ENCODE data around the gene SRSF8.
A peak's percentile ranks its signal among the peaks of the same experiment; 100 is the strongest.
"Not testable (repeated sequence)": the region's sequence is repeated elsewhere in the genome, so short reads cannot be mapped to it uniquely, and the experiment has no call there.

Gene SRSF8

DNA sequence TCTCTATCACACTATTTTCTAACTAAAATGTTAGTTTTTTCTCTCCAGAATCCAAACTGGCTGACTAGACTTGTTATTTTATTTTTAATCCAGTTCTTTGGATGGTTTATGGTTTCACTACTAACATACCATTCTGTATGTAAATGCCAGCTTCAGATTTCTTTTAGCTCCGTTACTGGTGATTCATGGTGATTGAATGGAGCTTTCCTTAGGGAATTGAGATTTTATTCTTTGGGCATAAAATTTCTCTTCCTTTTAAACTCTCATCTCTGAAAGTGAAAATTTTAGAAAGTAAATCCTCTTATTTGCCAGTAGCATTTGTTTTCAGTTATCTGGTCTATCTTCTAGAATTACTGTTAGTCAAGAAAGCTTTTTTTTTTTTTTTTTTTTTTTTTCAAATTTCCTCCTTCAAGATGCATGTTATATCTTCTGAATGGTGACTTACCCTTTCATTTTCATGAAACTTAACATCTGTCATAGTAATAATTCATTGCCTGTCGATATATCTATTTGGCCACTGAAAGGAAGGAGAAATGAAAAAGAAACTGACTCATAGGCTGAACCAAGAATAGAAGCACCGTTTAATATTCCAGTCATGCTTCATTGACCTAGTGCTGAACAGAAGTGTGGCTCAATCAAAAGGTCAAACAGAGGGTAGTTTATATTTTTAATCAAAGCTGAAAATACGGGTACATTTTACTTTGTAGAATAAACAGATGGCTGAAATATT is 29.3 kb downstream of the SRSF8 start:
- DNase-seq (ENCODE audit: low read depth, low spot score) = peak; percentile 78

DNA sequence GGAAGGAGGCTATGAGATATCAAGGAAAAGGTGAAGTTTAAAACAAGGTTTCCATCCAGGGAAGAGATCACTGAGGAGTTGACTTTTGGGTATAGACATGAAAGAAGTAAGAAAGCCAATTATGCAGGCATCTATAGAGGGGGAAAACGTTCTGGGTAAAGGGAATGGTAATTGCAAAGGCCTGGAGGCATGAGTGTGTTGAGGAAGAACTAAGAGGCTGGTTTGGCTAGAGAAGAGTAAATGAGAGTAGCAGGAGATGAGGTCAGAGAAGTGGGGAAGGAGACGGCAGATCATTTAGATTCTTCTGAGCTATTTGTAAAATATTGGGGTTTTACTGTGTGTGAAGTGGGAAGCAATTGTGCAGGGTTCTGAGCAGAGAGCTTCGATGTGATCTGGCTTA is 30.5 kb downstream of the SRSF8 start:
- no peak for DNase-seq (ENCODE audit: low read depth, low spot score)

DNA sequence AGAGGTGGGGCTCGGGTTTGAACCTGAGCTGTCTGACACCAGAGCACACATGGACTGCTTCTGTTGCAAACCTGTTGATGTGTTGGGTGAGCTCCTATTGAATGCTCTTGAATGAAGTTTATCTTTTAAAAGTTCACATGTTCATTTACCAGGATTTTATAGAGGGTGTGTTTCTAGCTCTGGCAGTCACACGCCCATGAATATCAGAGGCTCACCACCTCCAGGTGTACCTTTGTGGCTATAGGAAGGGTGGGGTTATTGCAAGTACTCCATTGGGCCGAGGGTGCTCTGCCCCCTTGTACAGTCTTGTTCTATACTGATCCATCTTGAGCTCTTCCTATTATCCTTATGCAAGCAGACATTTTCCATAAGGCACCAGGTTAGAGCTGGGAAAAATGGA is 32.1 kb downstream of the SRSF8 start:
- DNase-seq (ENCODE audit: low read depth, low spot score) = no peak

DNA sequence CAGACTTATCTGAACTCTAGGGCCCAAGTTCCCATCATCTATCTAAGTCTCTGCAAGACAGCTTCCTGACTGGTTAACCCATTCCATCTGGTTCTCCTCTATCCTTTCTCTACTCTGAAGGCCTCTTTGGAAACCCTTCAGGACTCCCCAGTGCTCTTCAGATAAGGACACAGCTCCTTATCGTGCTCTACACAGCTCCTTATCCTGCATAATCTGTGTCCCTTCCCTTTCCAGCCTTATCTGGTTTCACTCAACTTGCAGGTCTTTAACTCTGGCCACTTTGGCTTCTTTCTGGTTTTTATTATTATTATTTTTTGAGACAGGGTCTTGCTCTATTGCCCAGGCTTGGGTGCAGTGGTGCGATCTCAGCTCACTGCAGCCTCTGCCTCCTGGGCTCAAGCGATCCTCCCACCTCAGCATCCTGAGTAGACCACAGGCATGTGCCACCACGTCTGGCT is 33.5 kb downstream of the SRSF8 start:
- DNase-seq (ENCODE audit: low read depth, low spot score) = no peak

DNA sequence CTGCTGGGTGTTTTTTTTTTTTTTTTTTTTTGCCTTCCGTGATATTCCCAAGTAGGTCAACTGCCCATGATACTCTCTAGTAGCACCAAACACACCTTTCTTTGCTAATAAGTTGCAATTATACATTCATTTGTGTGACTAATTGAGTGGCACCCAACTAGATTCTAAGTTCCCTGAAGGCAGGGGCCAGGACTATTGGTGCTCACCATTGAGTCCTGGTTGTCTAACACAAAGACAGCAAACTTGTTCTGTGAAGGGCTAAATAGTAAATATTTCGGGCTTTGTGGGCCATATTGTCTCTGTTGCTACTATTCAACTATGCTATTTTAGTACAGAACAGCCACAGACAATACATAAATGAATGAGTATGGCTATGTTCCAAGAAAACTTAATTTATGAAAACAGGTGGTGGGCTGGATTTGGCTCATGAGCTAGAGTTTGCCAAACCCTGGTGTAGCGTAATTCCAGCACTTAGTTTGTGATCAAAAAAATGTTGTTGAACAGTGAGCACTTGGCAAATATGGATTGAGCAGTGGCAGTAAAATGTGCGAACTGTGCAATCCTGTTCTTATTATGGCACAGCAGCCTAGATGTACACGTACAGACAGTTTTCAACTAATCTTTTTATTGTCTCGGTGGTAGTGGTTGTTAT is 34.3 kb downstream of the SRSF8 start:
- no peak for DNase-seq (ENCODE audit: low read depth, low spot score)

DNA sequence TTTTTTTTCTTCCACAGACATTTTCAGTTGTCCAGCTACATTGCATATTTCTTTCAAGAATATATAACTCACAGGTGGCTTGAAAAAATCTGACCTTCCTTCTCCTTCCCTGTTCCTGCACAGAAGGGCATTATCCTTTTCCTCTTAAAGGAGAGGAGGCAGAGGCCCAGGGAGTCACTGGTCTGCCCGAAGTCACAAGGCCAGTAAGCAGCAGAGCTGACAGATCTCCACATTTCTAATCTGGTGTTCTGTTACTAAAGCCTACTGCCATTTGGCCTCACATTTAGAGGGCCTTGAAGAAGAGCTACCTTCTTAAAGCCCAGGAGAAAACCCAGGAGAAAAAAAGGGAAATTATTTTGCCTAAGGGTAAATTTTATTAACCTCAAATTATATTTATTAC is 35.2 kb downstream of the SRSF8 start:
- no peak for DNase-seq (ENCODE audit: low read depth, low spot score)

DNA sequence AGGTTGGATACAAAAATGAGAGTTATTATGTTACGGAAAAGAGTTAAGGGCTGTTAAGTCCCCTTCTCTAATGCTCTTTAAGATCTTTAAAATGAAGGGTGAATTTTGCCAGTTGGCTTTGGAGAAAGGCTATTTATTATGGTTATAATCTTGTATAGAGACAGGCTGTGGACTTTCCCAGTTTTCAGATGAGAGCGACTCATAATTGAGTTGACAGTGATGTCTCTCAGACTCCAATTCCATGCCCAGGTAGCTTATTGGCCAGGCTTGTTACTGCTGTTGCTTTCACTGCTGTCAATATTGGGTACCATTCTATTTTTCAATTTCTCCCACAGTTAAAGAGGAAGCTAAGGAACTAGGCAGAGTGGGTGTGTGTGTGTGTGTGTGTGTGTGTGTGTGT is 36.0 kb downstream of the SRSF8 start:
- no peak for DNase-seq (ENCODE audit: low read depth, low spot score)

DNA sequence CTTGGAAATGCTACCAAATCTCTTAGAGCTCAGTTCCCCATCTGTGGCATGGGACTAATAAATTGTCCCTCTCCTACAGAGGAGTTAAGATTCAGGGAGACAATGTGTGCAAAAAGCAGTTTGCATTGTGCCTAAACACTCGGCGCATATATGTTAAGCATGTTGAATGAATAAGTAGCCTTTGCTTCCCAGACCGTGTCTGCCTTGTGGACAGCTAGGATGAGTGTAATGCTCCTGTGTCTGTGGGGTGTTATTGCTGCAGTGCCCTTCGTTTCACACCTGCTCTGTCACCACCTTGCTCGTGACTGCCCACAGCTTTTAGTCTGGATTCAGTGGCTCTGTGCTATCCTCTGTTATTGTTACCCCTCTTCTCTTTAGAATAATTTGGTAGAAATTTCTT is 37.0 kb downstream of the SRSF8 start:
- DNase-seq (ENCODE audit: low read depth, low spot score) = no peak

DNA sequence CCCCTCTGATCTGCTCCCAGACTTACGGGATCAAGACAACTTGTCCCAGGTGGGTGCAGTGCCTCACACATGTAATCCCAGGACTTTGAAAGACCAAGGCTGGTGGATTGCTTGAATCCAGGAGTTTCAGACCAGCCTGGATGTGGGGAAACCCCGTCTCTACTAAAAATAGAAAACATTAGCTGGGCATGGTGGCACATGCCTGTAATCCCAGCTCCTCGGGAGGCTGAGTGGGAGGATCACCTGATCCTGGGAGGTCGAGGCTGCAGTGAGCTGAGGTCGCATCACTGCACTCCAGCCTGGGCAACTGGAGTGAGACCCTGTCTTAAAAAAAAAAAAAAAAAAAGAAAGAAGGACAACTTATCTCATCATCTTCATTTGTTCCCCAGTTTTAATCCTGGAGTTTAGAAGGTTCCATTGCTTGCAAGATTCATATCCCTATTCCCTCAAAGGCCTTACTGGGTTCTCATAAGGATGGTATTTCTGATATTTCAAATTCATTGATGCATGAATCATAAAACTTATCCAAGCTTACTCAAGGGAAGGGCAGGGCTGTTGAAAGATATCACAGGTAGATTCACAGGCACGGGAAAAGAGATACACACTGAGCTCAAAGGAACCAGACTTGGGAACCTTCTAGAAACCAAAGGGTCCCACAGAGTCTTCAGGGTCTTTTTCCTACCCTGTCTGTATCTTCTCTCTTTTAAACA is 37.6 kb downstream of the SRSF8 start:
- DNase-seq (ENCODE audit: low read depth, low spot score) = no peak

DNA sequence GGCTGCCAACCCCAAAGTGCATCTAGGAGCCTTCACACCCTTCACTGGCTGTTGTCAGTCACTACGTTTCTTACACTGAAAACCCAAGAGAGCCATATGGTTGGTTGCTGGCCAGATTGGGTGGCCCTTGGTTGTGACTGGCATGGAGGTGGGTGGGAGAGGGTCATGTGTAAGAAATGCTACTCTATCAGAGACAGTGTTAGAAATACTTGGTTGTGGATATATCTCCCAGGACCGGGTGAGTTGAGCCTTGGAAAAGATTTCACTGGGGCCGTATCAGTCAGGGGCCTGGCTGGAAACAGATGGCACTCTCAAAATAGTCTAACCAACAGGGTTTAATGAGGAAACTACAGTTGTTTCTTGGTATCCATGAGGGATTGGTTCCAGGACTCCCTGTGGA is 38.1 kb downstream of the SRSF8 start:
- DNase-seq (ENCODE audit: low read depth, low spot score) = no peak

DNA sequence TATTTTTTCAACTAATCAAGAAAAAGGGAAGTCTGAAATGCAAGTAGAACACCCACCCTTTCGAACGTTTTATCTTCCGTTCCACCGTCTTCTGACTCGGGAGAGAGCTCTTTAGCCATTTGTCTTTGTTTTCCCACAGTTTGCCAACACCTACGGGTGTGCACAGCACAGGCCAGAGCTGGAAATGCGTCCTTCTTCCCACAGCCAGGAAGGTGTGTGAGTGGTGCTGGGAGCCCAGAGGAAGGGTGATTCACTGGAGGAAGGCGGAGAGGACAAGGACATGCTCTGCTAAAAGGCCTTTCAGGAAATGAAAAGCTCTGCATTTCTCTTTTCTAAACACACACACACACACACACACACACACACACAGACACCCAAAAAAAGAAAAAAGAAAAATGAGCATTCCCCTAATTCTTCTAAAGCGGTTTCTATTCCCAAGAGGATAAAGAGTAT is 41.5 kb downstream of the SRSF8 start:
- peak; percentile 81 for DNase-seq (ENCODE audit: low read depth, low spot score)

DNA sequence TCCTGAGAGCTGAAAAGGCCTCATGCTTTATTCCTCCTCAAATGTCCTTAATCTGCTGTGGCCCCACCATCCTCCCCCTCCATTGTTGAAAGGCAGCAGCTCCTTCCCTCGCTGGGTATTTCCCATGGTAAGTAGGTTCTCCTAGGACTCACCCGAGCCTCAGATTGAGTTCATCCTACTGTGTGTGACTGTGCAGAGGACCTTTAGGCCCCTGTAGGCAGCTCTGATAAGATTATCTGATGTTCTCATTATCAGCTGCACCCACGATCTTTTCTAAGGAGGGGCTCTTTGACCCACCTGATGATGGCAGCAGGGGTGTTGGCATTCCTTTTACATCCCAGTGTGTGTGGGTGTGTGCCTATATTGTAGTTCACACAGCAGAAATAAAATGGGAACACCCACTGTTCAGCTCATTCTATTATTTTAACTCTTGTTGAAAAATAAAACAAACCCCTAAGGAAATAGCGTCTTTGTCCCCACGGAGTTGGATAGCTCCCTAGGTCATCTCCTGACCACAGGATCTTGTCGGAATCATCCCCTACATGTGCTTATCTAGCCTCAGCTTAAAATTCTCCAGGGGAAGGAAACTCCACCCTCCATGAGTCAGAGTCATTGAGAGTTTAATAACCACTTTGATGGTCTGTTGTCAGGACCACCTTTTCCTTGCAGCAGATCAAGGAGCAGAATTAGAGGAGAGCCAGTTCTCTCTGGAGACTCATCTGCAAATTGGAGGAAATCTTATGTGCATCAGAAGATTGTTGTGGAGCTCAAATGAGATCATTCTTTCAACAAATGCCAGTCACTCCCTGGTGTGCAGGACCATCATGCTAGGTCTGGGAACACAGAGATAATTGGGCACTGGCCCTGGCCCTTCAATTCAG is 42.2 kb downstream of the SRSF8 start:
- no peak for DNase-seq (ENCODE audit: low read depth, low spot score)

DNA sequence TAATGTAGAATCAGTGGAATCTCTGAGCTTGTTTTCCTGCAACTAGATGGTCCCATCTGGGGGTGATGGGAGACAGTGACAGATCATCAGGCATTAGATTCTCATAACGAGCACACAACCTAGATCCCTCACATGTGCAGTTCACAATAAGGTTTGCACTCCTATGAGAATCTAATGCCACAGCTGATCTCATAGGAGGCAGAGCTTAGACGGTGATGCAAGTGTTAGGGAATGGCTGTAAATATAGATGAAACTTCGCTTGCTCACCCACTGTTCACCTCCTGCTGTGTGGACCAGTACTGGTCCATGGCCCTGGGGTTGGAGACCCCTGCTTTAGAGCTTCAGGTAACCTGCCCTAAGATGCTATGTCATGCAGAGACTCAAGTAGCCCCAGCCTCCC is 44.8 kb downstream of the SRSF8 start:
- DNase-seq (ENCODE audit: low read depth, low spot score) = not testable (repeated sequence)

DNA sequence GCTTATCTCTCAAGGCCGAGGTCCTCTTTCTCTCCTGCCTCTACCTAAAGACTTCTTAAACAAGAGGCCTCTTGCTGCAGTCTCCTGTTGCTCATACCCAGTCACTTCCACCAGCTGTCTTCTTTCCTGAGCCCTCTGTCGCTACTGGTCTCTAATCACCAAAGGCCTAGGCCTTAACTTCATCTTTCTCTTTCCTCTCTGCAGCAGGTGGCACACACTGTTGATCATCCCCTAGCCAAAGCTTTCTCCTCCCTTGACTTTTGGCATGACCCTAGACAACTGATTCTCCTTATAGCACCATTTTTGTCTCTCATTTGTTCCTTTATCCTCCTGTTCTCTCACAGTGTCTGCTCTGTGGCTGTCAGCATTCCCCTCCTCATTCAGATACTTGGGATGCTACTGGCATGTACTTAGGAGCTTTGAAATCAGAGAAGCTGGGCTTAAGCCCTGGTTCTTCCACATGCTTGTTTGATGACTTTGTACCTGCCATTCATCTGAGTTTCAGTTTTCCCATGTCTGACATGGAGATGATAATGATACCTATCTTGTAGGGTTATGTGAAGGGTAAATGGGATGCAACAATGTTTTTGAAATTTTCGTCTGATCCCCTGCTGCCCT is 45.3 kb downstream of the SRSF8 start:
- DNase-seq (ENCODE audit: low read depth, low spot score) = no peak

DNA sequence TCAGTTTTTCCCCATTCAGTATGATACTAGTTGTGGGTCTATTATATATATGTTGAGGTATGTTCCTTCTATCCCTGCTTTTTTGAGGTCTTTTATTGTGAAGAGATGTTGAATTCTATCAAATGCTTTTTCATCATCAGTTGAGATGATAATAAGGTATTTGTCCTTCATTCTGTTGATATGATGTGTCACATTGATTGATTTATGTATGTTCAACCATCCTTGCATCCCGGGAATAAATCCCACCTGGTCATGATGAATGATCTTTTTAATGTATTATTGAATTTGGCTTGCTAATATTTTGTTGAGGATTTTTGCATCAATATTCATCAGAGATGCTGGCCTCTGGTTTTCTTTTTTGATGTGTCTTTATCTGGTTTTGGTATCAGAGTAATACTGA is 48.9 kb downstream of the SRSF8 start:
- no peak for DNase-seq (ENCODE audit: low read depth, low spot score)

DNA sequence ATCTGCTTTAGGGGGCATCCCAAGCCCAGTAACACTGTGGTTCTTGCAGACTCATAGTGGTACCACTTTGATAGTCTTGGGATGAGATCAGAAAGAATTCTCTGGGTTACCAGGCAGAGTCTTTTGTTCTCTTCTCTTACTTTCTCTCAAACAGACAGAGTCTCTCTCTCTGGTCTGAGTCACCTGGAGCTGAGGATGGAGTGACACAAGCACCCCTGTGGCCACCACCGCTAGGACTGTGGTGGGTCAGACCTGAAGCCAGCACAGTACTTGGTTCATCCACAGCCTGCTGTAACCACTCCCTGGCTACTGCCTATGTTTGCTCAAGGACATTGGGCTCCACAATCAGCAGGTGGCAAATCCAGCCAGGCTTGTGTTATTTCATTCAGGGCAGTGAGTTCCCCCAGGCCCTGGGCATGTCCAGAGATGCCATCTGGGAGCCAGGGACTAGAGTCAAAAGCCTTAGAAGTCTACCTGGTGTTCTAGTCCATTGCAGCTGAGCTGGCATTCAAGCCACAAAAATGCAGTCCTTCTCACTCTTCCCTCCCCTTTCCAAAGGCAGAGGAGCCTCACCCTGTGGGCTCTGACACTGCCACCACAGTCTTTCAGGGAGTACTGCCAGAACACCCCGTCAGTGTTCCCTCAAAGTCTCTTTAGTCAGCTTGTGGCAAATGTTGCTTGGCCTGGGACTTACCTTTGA is 52.8 kb downstream of the SRSF8 start:
- DNase-seq (ENCODE audit: low read depth, low spot score) = no peak
